Measurements from ENCODE around the gene ZMYM2. TPM values are rescaled to one million over a fixed set of nuclear protein-coding genes. Genes with fewer than 3 reads are reported as not detected.

Gene ZMYM2
- total RNA-seq, 2 experiments from 2014 or later, result 59.9 to 64.7 TPM

- peaks cover 14% of the 10 kb centered on the region for H3K4me1 ChIP-seq (ENCODE audit: insufficient read depth, low read length, poor library complexity, severe bottlenecking)
- H3K79me2 ChIP-seq (ENCODE audit: insufficient read depth, low read depth, low read length), result peaks cover 70% of the 10 kb centered on the region
- H3K4me2 ChIP-seq (ENCODE audit: low read length), result peak overlapping the region; percentile 33
- peaks cover 29% of the 10 kb centered on the region for H3K36me3 ChIP-seq (ENCODE audit: insufficient read depth, low read length)
- no peaks in the 10 kb centered on the region for H3K9me2 ChIP-seq (ENCODE audit: insufficient read depth, low read length)
- peak; percentile 49 for DNase-seq (ENCODE audit: low spot score)
- H2AFZ ChIP-seq (ENCODE audit: low read length), result no peak overlapping the region
- peaks cover 1% of the 10 kb centered on the region; the same call in 1 of the 2 replicates for H3K9me3 ChIP-seq (ENCODE audit: low read length)
- H3K27ac ChIP-seq (ENCODE audit: low read depth, low read length, poor library complexity, severe bottlenecking), result peak overlapping the region; percentile 12
- ChIA-PET CTCF (ENCODE audit: unreplicated experiment) (interaction anchor here (0.6 kb wide), 1 partner anchor 10 kb away, joined by 3 read pairs; no protein-coding TSS in a partner anchor), POLR2A (interaction anchor here (0.5 to 3.3 kb wide), 7 partner anchors 13 to 222 kb away, joined by 3 to 7 read pairs (median 3); no protein-coding TSS in a partner anchor)
- intact Hi-C loops (cut with micrococcal nuclease; ENCODE audit: unreplicated experiment), result loop anchor here (1.0 kb wide), 1 partner anchor 179 kb away; no protein-coding TSS in a partner anchor
- no TSS peak for BruUV-seq (replicated peaks)
- TF ChIP-seq, protein P1, sequence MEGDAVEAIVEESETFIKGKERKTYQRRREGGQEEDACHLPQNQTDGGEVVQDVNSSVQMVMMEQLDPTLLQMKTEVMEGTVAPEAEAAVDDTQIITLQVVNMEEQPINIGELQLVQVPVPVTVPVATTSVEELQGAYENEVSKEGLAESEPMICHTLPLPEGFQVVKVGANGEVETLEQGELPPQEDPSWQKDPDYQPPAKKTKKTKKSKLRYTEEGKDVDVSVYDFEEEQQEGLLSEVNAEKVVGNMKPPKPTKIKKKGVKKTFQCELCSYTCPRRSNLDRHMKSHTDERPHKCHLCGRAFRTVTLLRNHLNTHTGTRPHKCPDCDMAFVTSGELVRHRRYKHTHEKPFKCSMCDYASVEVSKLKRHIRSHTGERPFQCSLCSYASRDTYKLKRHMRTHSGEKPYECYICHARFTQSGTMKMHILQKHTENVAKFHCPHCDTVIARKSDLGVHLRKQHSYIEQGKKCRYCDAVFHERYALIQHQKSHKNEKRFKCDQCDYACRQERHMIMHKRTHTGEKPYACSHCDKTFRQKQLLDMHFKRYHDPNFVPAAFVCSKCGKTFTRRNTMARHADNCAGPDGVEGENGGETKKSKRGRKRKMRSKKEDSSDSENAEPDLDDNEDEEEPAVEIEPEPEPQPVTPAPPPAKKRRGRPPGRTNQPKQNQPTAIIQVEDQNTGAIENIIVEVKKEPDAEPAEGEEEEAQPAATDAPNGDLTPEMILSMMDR (conservative IDR thresholded peaks at IDR 0.05; ENCODE audit: low read length), result peak; percentile 80
- TF ChIP-seq EZH2phosphoT487 (IDR thresholded peaks at IDR 0.05; ENCODE audit: borderline replicate concordance, low read depth, low read length), result no peak
- peaks cover 16% of the 10 kb centered on the region for H4K20me1 ChIP-seq (ENCODE audit: insufficient read depth, low read length)
- H3K4me3 ChIP-seq (ENCODE audit: low read depth, low read length, poor library complexity, severe bottlenecking), result no peak overlapping the region
Measured at GRCh38 chr13:19984430-19985218, 26.1 kb downstream of the ZMYM2 start.

GRCh38 chr13:19985219-19985556 is 26.7 kb downstream of the ZMYM2 start:
- TF ChIP-seq, protein P1 (conservative IDR thresholded peaks at IDR 0.05; ENCODE audit: low read length), result no peak
- no peak for TF ChIP-seq EZH2phosphoT487 (IDR thresholded peaks at IDR 0.05; ENCODE audit: borderline replicate concordance, low read depth, low read length)
- Histone ChIP-seq H3K27ac (ENCODE audit: low read depth, low read length, poor library complexity, severe bottlenecking) (peak overlapping the region; percentile 12), H3K4me3 (ENCODE audit: low read depth, low read length, poor library complexity, severe bottlenecking) (no peak overlapping the region), H4K20me1 (ENCODE audit: insufficient read depth, low read length) (peaks cover 21% of the 10 kb centered on the region), H3K4me2 (ENCODE audit: low read length) (peak overlapping the region; percentile 33), H3K9me2 (ENCODE audit: insufficient read depth, low read length) (no peaks in the 10 kb centered on the region), H3K4me1 (ENCODE audit: insufficient read depth, low read length, poor library complexity, severe bottlenecking) (peaks cover 14% of the 10 kb centered on the region), H3K36me3 (ENCODE audit: insufficient read depth, low read length) (peaks cover 25% of the 10 kb centered on the region), H3K79me2 (ENCODE audit: insufficient read depth, low read depth, low read length) (peaks cover 70% of the 10 kb centered on the region), H2AFZ (ENCODE audit: low read length) (no peak overlapping the region), H3K9me3 (ENCODE audit: low read length) (no peaks in the 10 kb centered on the region)
- ChIA-PET POLR2A (interaction anchor here (0.8 to 3.3 kb wide), 5 partner anchors 12 to 115 kb away, joined by 3 to 7 read pairs (median 3); no protein-coding TSS in a partner anchor), CTCF (ENCODE audit: unreplicated experiment) (no interaction called here)
- no TSS peak for BruUV-seq (replicated peaks)
- intact Hi-C loops (cut with micrococcal nuclease; ENCODE audit: unreplicated experiment), result no loop called here
- DNase-seq (ENCODE audit: low spot score), result no peak

GRCh38 chr13:19991531-19991930 is 33.0 kb downstream of the ZMYM2 start:
- no peak for DNase-seq (ENCODE audit: low spot score)
- peaks cover 15% of the 10 kb centered on the region; the same call in 1 of the 2 replicates for H4K20me1 ChIP-seq (ENCODE audit: insufficient read depth, low read length)
- no peak overlapping the region for H3K4me3 ChIP-seq (ENCODE audit: low read depth, low read length, poor library complexity, severe bottlenecking)
- peaks cover 46% of the 10 kb centered on the region for H3K79me2 ChIP-seq (ENCODE audit: insufficient read depth, low read depth, low read length)
- H2AFZ ChIP-seq (ENCODE audit: low read length), result no peak overlapping the region
- H3K9me3 ChIP-seq (ENCODE audit: low read length), result no peaks in the 10 kb centered on the region
- H3K36me3 ChIP-seq (ENCODE audit: insufficient read depth, low read length), result peaks cover 42% of the 10 kb centered on the region
- no peaks in the 10 kb centered on the region for H3K9me2 ChIP-seq (ENCODE audit: insufficient read depth, low read length)
- POLR2A ChIA-PET, result no interaction called here
- no peaks in the 10 kb centered on the region for H3K4me1 ChIP-seq (ENCODE audit: insufficient read depth, low read length, poor library complexity, severe bottlenecking)
- H3K27ac ChIP-seq (ENCODE audit: low read depth, low read length, poor library complexity, severe bottlenecking), result no peak overlapping the region
- CTCF ChIA-PET (ENCODE audit: unreplicated experiment), result no interaction called here
- H3K4me2 ChIP-seq (ENCODE audit: low read length), result no peak overlapping the region
- TF ChIP-seq, protein P1 (conservative IDR thresholded peaks at IDR 0.05; ENCODE audit: low read length), result no peak
- TF ChIP-seq EZH2phosphoT487 (IDR thresholded peaks at IDR 0.05; ENCODE audit: borderline replicate concordance, low read depth, low read length), result no peak
- BruUV-seq (replicated peaks), result no TSS peak
- intact Hi-C loops (cut with micrococcal nuclease; ENCODE audit: unreplicated experiment), result no loop called here
